GM18520 (cell line): Measurements from ENCODE around the gene VGLL1.

Experiments
- ATAC-seq: cut with Tn5 transposase; IDR thresholded peaks from one replicate; pipeline ENCODE4 v1.9.1; 2021; ENCODE audit not compliant: unreplicated experiment

The VGLL1 gene

DNA sequence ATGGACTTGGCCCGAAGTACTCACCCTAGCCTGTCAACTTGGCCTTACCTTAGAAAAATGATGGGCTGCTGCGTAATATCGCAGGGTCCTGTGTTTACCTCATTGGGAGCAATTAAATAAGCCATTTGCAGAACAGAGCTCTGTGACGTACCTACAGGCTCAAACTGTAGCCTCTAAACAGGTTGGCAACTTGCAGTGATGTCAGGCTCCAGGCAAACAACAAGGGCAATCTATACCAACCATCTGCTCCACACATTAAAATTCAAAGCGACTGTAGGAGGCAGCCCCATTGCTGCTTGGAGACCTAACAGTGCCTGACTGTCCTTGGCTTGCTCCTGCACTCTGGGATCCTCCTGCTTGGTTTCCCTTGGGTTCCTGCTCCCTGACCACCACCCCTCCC, 17.2 kb downstream of the VGLL1 start:
- ATAC-seq: no peak

DNA sequence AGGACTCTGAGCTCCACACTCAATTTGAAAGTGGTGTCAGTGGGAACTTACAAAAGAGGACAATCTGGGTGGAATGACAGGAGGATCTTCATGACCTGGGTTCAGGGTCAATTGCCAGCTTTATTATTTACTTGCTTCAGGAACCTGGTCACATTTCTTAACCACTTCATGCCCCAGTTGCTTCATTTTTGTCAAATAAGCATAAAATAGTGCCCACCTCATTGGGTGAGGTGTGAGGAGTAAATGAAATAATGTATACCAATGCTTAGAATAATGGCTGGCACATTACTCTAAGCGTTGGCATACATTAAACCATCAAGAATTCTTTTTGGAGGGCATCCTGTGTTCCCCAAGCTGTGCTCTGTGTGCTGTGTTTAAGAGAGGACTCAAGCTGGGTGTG, 19.4 kb downstream of the VGLL1 start:
- ATAC-seq: no peak

DNA sequence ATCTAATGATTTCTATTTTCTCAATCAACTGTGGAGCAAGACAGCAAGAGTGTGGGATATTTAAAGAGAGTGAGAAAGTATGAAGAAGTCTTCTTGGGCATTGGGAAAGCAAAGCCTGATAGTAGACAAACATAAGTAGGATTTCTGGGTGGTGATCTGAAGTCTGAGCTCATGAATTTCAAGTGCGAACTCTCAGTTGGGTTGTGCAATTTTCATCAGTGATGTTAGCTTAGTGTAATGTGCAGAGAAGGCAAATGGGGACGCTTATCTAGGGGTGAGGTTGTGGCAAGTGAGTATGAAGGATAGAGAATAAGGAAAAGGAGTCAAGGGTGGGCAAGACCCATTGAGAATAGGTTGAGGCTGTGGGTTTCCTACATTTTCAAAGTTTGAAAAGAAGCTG, 23.7 kb downstream of the VGLL1 start:
- no peak for ATAC-seq

DNA sequence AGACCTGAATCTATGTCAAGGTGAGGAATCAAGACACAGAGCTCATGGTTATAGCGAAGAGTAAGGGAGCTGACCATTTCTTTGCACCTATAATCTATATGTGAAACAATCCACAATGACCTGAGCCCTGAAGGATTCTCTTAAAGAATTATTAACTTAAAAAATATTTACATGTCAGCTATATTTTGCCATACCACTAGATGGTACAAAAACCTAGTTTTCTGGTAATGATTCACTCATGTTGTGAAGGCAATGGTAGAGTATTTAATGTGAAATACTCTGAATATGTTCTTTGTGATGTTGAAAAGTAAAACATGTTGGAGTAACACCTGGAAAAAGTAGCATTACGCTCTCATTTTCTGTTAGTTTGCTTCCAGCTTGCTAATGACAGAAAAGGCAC, 40.0 kb downstream of the VGLL1 start:
- no peak for ATAC-seq

DNA sequence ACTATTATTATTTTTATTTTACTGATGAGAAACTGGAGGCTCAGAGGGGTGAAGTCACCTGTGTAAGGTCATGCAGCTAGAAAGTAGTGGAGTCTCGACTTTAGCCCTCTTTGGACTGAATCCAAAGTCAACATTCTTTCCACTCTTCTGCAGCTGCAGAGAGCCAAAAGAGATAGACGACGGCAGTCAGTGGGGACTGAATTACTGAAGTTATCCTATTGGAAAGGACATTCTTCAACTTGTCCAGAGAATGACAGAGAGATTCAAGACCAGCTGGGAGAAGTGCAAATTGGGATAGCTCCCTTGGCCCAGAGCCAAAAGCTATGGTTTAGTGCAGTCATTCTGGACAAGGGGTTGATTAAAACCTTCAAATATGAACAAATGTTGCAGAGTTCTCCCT, 42.5 kb downstream of the VGLL1 start:
- ATAC-seq: no peak

DNA sequence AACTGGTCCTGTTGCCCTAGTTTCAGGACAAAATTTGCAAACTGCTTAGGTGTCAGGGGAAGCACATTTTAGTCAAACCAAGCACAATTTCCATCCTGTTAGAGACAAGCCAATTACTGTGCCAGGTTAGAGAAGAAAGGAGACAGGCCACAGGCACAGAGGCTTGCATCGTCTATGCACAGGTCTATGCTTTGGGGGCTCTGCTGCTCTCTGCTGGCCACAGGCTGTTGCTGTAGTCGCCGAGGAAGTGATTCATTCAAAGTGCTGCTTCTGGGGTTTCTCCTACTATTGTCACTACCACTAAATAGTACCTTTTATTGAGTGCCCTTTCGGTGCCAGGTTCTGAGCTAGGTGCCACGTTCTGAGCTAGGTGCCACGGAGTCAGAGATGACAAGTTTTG, 45.5 kb downstream of the VGLL1 start:
- peak; percentile 87 for ATAC-seq

DNA sequence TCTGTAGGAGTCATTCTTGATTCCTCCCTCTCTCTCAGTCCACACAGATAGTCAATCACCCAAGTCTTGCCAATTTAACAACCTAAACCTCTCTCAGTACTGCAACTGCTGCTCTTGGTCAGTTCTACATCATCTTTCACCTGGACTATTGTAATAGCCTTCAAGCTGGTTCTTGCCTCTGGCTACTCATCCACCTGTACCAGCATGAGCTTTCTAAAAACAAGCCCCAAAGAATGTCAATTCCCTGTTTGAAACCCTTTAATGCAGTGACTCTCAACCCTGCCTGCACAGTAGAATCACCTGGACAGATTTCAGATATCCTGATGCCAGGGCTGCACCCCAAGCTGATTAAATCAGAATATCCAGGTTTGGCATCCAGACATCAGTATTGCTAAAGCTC, 48.3 kb downstream of the VGLL1 start:
- ATAC-seq: no peak

DNA sequence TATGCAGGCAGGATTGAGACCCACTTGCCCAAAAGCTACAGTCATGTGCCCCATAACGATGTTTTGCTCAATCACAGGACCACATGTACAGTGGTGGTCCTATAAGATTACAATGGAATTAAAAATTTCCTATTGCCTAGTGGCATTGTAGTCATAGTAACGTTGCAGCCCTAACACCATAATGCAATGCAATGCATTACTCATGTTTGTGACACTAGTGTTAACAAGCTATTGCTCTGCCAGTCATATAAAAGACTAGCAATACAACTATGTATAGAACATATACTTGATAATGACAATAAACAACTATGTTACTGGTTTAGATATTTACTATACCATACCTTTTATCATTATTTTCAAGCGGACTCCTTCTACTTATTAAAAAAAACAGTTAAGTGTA, 50.6 kb downstream of the VGLL1 start:
- ATAC-seq: no peak

DNA sequence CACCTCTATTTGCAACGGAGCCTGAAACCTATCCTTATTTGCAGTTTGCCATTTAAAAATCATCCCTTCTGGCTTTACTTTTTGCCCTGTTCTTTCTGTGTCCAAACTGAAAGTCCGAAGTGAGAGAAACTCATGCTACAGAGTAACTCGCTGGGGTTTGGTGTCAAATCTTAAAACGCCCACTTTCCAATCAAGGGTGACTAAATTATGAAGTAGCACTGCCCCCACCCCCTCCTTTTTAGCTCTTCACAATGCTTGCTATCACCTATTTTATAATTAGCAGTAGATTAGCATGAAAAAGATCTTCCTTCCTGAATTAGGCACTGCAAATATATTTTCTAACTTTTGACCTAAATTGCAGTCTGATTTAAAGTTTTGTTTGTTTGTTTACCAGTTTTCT, 52.5 kb downstream of the VGLL1 start:
- ATAC-seq: no peak

DNA sequence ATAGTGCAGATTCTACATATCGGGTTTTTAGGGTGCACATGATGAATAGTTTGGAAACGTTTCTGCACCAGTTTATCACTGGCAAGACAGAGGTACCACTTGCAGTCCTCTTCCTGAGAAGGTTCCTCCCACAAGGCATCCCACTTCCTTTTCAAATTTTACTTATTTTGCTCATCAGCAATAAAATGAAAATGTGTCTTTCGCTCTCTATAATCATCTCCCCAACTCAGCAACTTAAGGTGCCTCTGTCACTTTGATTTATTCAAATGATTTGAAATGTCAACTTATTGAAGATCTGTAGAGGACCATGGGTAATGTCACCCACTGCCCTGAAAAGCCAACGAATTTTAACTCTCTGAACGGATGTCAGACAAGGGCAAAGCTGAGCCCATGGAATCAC, 53.2 kb downstream of the VGLL1 start:
- no peak for ATAC-seq

DNA sequence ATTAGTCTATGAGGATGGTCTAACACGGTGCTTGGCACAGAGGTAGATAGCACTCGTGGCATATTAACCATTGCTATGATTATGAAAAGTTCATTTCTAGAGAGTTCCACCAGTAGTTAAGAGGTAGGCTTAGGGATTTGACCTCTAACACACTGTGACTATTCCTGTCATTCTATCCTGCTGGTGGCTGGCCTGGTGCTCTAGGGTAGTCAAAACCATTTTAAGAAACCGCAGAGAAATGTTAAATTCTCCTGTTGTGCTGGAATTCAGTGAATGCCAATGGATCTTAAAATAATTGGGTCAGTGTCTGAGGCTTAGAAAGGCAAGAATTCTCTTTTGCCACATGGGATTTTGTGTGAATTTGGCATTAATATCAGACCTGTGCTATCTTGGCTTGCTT, 53.9 kb downstream of the VGLL1 start:
- no peak for ATAC-seq

DNA sequence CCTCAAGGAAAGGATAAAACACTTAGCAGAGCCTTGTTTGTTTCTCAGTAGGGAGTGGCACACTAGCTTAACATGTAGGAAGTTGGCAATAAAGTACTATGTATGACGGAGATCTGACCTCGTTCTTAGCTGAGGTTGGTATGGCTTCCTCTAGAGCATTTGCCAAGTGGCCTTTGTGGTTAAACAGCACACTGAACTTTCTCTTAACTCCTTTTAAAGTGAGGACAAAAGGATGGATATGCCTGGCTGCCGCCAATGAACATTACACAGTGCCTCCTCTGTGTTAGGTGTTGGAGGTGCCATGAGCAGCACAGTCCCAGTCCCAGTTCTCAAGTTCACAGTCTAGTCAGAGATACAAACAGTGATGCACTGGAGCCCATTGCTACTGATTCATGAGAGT, 54.4 kb downstream of the VGLL1 start:
- no peak for ATAC-seq

DNA sequence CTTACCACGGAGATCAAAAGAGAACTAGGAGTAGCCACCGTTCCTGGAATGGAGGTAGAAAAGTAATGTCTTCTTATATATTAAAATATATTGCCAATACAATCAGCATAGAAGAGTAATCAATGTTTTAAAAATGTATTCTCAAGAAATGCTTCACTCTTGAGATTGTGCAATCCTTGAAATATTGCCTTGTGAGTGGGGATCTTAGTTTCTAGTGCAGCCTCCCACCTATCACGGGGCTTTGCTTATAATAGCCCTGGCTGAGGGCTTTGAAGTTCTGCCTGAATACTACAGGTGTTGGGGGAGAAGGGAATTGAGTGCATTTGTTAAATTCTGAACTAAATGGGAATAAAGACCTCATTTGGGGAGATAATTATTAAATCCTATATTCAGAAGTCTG, 55.5 kb downstream of the VGLL1 start:
- ATAC-seq: no peak

DNA sequence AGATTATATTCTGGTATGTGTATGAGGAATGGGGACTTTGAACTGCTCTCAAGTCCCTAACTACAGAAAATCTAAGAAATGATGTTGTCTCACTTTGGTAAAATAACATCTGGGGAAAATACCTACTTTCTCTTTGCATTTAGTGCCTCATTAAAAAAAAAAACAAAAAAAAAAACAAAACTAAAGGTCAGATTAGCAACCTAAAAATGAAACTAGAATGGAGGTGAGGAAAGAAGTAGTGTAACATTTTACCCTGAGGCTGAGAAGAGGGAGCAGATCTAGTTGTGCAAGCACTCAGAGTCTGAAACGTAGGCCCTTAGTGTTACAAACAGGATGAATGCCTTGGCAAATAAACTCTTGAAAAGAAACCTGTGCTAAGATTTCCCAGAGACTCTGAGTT, 56.0 kb downstream of the VGLL1 start:
- peak; percentile 69 for ATAC-seq

DNA sequence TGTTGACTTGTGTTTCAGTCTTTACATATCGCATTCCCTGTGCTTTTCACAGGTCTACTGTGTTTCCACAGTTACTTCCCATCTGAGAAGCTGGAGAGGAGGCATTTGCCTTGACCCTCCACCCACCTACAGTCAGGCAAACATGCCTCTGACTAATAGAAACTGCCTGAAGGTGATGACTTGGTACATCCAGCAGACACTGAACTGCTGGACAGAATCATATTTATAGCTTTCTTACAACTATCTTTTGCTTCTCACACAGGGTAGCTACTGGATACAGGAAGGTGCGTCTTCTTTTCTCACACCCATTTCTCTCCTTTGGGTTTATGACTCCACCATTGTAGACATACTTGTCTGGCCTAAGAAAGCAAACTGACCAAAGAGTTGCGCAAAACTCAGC, 58.0 kb downstream of the VGLL1 start:
- no peak for ATAC-seq

DNA sequence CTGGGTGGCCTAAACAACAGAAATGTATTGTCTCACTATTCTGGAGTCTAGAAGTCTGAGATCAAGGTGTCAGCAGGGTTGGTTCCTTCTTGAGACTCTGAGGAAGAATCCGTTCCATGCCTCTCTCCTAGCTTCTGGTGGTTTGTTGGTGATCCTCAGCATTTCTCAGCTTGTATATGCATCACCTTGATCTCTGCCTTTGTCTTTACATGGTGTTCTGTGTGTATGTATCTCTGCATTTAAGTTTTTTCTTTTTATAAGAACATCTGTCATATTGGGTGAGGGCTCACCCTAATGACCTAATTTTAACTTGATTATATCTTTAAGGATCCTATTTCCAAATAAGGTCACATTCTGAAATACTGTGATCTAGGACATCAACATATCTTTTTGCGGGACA, 65.3 kb downstream of the VGLL1 start:
- ATAC-seq: no peak

DNA sequence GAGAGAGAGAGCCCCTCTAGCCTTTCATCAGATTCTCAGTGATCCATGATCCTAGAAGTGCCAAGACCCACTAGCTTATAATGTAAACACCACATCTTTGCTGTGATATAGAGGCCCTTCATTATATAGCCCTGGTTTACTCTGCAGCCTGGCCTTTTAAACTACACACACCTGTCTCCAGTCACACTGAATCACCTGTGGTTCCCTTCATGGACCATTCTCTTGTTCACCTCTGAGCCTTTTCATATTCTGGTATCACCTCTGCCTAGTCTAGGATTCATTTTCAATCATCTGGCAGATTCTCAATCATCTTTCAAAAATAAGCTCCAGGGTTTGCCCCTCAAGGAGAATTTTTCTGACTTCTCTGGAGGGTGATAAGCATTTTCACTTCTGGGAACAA, 65.9 kb downstream of the VGLL1 start:
- ATAC-seq: no peak

DNA sequence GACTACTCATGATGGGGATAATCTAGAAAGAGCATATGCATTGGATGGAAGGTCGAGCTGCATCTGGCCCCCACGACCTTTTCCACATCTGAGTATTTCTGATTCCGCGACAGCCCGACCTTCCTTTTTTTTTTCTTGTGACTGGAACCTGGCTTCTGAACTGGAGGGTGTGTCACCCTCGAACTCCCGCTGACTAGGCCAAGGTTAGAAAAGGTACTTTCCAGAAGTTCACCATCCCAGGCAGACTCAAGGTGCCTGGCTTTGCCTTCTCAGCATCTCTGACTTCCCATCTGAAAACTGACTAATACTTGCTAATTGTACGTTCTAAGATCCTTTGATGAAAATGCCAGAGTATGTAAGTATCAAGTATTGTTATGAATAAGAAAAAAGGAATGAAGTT, 66.6 kb downstream of the VGLL1 start:
- no peak for ATAC-seq

DNA sequence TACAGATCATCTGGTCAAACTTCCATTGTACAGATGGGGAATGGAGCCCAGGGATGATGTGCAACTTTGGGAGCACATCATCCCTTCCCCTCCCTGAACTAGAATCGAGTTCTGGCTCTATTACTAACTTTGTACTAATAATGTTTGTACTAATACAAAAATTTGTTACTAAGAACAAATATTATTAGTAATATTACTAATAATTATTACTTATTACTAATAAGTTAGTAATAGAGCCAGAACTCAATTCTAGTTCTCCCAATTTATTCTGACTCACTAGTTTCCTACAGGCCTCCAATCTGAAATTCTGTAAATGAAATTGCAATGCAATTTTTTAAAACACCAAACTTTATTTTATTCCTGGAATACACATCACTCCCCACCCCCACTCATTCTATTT, 68.0 kb downstream of the VGLL1 start:
- ATAC-seq: no peak
